Neural progenitor cell (in vitro differentiated cells): ENCODE measurements around the gene ARMCX6. TPM values are rescaled to one million over a fixed set of nuclear protein-coding genes. Genes with fewer than 3 reads are reported as not detected.

ENCODE experiments used
- DNase-seq: peaks from one replicate; pipeline ENCODE4 v3.0.0-alpha.2; 2016; ENCODE audit warnings: low spot score
- H2AFZ ChIP-seq: fragments of 200-600 bp; sonication (generic); replicated peaks from 2 replicates; pipeline ENCODE4 v1.6.1; 2016; ENCODE audit warnings: antibody characterized with exemption
- H3F3A ChIP-seq: fragments of 200-600 bp; sonication (generic); 2 replicates; pipeline ENCODE4 v1.6.1; 2016; ENCODE audit warnings: antibody characterized with exemption, low read depth
- H3K27ac ChIP-seq: fragments of 200-600 bp; sonication (generic); 2 replicates; pipeline ENCODE4 v1.5.1; 2016; ENCODE audit warnings: mild to moderate bottlenecking
- H3K27me3 ChIP-seq: fragments of 200-600 bp; sonication (generic); 2 replicates; pipeline ENCODE4 v1.6.1; 2016; ENCODE audit warnings: mild to moderate bottlenecking, moderate library complexity
- H3K36me3 ChIP-seq: fragments of 200-600 bp; sonication (generic); 2 replicates; pipeline ENCODE4 v1.5.1; 2016
- H3K4me1 ChIP-seq: fragments of 200-600 bp; sonication (generic); 2 replicates; pipeline ENCODE4 v1.6.1; 2016; ENCODE audit warnings: mixed run types
- H3K4me2 ChIP-seq: fragments of 200-600 bp; sonication (generic); 2 replicates; pipeline ENCODE4 v1.6.1; 2016
- H3K4me3 ChIP-seq: fragments of 200-600 bp; sonication (generic); 2 replicates; pipeline ENCODE4 v1.5.1; 2016
- H3K79me2 ChIP-seq: fragments of 200-600 bp; sonication (generic); 2 replicates; pipeline ENCODE4 v1.6.1; 2016; ENCODE audit warnings: low read depth
- H3K9ac ChIP-seq: fragments of 200-600 bp; sonication (generic); 2 replicates; pipeline ENCODE4 v1.6.1; 2016
- H3K9me3 ChIP-seq: fragments of 200-600 bp; sonication (generic); 2 replicates; pipeline ENCODE4 v1.5.1; 2016; ENCODE audit warnings: low read depth
- H4K20me1 ChIP-seq: fragments of 200-600 bp; sonication (generic); 2 replicates; pipeline ENCODE4 v1.6.1; 2016; ENCODE audit warnings: low read depth
- H3K27ac Mint-ChIP-seq: 3 replicates; pipeline ENCODE4 v1.8.0; 2021; ENCODE audit warnings: mixed read lengths
- H3K27me3 Mint-ChIP-seq: 2 replicates; pipeline ENCODE4 v1.8.0; 2022; ENCODE audit warnings: low read depth, mild to moderate bottlenecking, inconsistent platforms, moderate library complexity, mixed read lengths; ENCODE audit not compliant: insufficient read depth
- H3K36me3 Mint-ChIP-seq: 3 replicates; pipeline ENCODE4 v1.8.0; 2021; ENCODE audit warnings: mixed read lengths
- H3K4me1 Mint-ChIP-seq: 3 replicates; pipeline ENCODE4 v1.8.0; 2021; ENCODE audit warnings: mixed read lengths
- H3K4me3 Mint-ChIP-seq: 3 replicates; pipeline ENCODE4 v1.8.0; 2021; ENCODE audit warnings: mild to moderate bottlenecking, moderate library complexity, mixed read lengths
- H3K9me3 Mint-ChIP-seq: 3 replicates; pipeline ENCODE4 v1.8.0; 2020; ENCODE audit warnings: mixed read lengths
- EZH2 ChIP-seq: fragments of 200-600 bp; sonication (generic); IDR thresholded peaks from 2 replicates; pipeline ENCODE4 v1.6.1; 2017; ENCODE audit warnings: antibody characterized with exemption, mild to moderate bottlenecking, moderate library complexity
- EZH2phosphoT487 ChIP-seq: fragments of 200-600 bp; sonication (generic); IDR thresholded peaks from 2 replicates; pipeline ENCODE4 v1.6.1; 2017; ENCODE audit warnings: antibody characterized with exemption
- total RNA-seq: library from RNA; depleted of rRNA; stranded (reverse); fragments of >200 nt; gene quantifications from 2 replicates; pipeline ENCODE4 v1.2.3, GENCODE V29; 2015; ENCODE audit warnings: low replicate concordance
- TF ChIP-seq, protein P1 (sequence below): fragments of 200-600 bp; sonication (generic); IDR thresholded peaks from 2 replicates; pipeline ENCODE4 v1.5.1; 2017; ENCODE audit warnings: antibody characterized with exemption, mild to moderate bottlenecking

The ARMCX6 gene
- total RNA-seq, 1 donor from 2014 or later: 35.6 TPM

DNA sequence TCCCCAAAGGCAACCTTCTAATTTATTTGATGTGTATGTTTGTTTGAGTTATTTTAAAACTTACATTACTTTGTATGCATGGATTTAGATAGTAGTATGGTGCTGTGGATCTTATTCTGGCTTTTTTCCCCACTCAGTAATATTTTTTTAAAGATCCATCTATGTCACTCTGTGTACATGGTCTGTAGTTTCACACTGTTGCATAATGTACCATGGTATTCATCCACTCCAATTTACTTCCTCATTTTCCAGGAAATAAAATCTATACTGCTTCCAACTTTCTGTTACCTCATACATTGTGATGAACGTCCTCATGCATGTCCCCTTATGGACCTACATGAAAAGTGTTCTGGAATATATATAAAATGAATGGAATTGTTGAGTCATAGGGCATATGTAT lies 24.3 kb upstream of the ARMCX6 start:
- Mint-ChIP-seq H3K27ac (no peak overlapping the region), H3K36me3 (no peaks in the 10 kb centered on the region), H3K4me3 (no peak overlapping the region), H3K9me3 (peaks cover 2% of the 10 kb centered on the region), H3K27me3 (peaks cover 3% of the 10 kb centered on the region), H3K4me1 (no peaks in the 10 kb centered on the region)
- no peaks in the 10 kb centered on the region for H3K36me3 ChIP-seq
- no peak overlapping the region for H2AFZ ChIP-seq
- H3K27me3 ChIP-seq: no peaks in the 10 kb centered on the region
- H3K79me2 ChIP-seq: no peaks in the 10 kb centered on the region
- H3K9ac ChIP-seq: no peak overlapping the region
- TF ChIP-seq EZH2 (no peak), EZH2phosphoT487 (no peak)
- TF ChIP-seq, protein P1, sequence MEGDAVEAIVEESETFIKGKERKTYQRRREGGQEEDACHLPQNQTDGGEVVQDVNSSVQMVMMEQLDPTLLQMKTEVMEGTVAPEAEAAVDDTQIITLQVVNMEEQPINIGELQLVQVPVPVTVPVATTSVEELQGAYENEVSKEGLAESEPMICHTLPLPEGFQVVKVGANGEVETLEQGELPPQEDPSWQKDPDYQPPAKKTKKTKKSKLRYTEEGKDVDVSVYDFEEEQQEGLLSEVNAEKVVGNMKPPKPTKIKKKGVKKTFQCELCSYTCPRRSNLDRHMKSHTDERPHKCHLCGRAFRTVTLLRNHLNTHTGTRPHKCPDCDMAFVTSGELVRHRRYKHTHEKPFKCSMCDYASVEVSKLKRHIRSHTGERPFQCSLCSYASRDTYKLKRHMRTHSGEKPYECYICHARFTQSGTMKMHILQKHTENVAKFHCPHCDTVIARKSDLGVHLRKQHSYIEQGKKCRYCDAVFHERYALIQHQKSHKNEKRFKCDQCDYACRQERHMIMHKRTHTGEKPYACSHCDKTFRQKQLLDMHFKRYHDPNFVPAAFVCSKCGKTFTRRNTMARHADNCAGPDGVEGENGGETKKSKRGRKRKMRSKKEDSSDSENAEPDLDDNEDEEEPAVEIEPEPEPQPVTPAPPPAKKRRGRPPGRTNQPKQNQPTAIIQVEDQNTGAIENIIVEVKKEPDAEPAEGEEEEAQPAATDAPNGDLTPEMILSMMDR: no peak
- H3K4me1 ChIP-seq: no peaks in the 10 kb centered on the region
- H3K27ac ChIP-seq: no peak overlapping the region
- no peak overlapping the region for H3K4me2 ChIP-seq
- H4K20me1 ChIP-seq: no peaks in the 10 kb centered on the region
- no peaks in the 10 kb centered on the region for H3F3A ChIP-seq
- H3K9me3 ChIP-seq: no peaks in the 10 kb centered on the region
- H3K4me3 ChIP-seq: no peak overlapping the region
- DNase-seq: no peak

DNA sequence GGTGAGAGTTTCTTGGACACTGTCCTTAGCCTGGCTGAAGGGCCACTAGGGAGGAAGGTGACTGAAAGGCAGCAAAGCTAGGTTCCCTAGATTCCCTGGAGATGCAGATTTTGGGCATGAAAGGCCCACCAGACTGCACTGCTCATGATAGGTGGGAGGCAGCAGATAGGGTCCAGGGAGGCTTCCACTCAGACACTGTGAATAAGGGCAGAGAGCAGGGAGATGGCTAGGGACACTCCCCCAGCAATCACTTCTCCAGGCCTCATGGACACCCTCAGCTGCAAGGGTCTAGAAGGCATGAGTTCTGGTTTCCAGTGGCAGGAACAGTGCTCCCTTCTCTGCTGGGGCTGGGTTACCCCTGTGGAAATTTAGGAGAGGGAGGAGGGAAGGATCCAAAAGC lies 21.8 kb upstream of the ARMCX6 start:
- H3K27me3 ChIP-seq: no peaks in the 10 kb centered on the region
- H3K9ac ChIP-seq: no peak overlapping the region
- no peak overlapping the region for H3K4me2 ChIP-seq
- H3K79me2 ChIP-seq: no peaks in the 10 kb centered on the region
- no peaks in the 10 kb centered on the region for H3K36me3 ChIP-seq
- no peaks in the 10 kb centered on the region for H3K4me1 Mint-ChIP-seq
- peaks cover 3% of the 10 kb centered on the region for H3K27me3 Mint-ChIP-seq
- DNase-seq: no peak
- H3K27ac Mint-ChIP-seq: no peak overlapping the region
- no peak overlapping the region for H3K4me3 ChIP-seq
- H3K9me3 Mint-ChIP-seq: peaks cover 2% of the 10 kb centered on the region
- no peaks in the 10 kb centered on the region for H3F3A ChIP-seq
- H3K36me3 Mint-ChIP-seq: no peaks in the 10 kb centered on the region
- H3K4me3 Mint-ChIP-seq: no peak overlapping the region
- H3K27ac ChIP-seq: no peak overlapping the region
- no peaks in the 10 kb centered on the region for H4K20me1 ChIP-seq
- H2AFZ ChIP-seq: no peak overlapping the region
- H3K9me3 ChIP-seq: no peaks in the 10 kb centered on the region
- H3K4me1 ChIP-seq: no peaks in the 10 kb centered on the region
- TF ChIP-seq EZH2phosphoT487 (no peak), EZH2 (no peak)
- TF ChIP-seq, protein P1: no peak

DNA sequence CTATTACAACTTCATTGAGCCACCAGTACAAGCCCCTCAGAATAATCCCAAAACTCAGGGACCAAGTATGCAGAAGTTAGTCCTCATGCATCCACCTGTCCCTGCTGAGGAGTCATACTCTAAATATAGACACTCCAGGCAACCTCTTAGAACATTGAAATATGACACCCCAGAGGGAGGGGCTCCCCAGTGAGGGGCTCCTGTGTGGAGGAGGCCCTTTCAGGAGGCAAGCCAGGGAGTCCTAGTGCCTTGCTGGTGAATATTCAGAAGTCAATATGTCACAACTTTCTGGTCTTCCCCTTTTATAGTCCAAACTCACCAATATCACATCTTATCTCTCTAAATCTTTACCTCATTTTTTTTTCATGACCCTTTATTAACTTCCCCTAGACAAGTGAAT lies 1.6 kb upstream of the ARMCX6 start:
- H3K79me2 ChIP-seq: peaks cover 16% of the 10 kb centered on the region

More for the DNA sequence above, 1.6 kb upstream of the ARMCX6 start:
- Mint-ChIP-seq H3K27ac (no peak overlapping the region), H3K27me3 (peaks cover 2% of the 10 kb centered on the region), H3K9me3 (peaks cover 7% of the 10 kb centered on the region), H3K4me1 (peaks cover 33% of the 10 kb centered on the region), H3K36me3 (peaks cover 7% of the 10 kb centered on the region), H3K4me3 (no peak overlapping the region)
- no peak overlapping the region for H3K9ac ChIP-seq
- H3K36me3 ChIP-seq: no peaks in the 10 kb centered on the region
- no peak overlapping the region for H3K4me2 ChIP-seq
- no peaks in the 10 kb centered on the region for H4K20me1 ChIP-seq
- peak; percentile 56 for DNase-seq
- no peak overlapping the region for H2AFZ ChIP-seq
- TF ChIP-seq EZH2phosphoT487 (no peak), EZH2 (no peak)
- TF ChIP-seq, protein P1: no peak
- H3K9me3 ChIP-seq: no peaks in the 10 kb centered on the region
- no peak overlapping the region for H3K27ac ChIP-seq
- H3F3A ChIP-seq: peaks cover 6% of the 10 kb centered on the region
- no peaks in the 10 kb centered on the region for H3K27me3 ChIP-seq
- H3K4me3 ChIP-seq: no peak overlapping the region
- peaks cover 10% of the 10 kb centered on the region for H3K4me1 ChIP-seq
